Activated naive CD4-positive, alpha-beta T cell treated with anti-CD3 and anti-CD28 coated beads, Interleukin-2, amount 50 U/mL, for 16 hours (primary cell): ENCODE measurements around the gene DPM2.
A peak's percentile ranks its signal among the peaks of the same experiment; 100 is the strongest.

Experiments used
- DNase-seq: peaks from one replicate; pipeline ENCODE4 v3.0.0-alpha.2; 2020

Gene DPM2

DNA sequence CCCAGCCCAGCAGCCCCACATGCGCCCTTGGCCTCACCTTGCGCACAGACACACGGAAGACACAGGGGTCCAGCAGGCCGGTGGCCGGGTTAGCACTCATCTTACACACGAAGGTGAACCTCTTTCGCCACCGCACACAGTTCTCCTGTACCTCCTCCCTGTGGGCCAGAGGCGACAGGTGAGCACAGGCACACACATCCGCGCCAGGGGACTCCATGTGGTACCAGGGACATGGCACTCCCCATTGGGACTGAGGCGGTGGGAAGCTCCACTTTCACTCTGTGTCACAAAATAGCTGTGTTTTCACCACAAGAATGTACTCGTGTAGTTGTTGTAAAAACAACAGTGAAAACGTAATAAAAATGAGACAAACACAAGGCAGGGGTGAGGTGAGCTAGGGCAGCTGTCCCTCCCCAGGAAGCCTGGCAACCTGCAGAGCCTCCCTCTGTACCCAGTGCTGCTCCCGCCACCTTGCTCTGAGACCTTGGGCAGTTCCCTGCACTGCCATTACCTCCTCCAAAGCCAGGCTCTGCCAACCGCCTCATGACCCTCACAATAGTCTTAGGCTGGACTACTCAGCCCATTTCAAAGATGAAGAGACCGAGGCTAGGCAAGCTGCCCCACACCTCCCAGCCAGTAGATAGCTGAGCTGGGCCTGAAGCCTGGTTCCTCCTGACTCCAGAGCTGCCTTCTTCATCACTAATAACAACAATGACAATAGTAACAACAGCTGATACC lies 16.3 kb upstream of the DPM2 start:
- DNase-seq, result peak; percentile 49

DNA sequence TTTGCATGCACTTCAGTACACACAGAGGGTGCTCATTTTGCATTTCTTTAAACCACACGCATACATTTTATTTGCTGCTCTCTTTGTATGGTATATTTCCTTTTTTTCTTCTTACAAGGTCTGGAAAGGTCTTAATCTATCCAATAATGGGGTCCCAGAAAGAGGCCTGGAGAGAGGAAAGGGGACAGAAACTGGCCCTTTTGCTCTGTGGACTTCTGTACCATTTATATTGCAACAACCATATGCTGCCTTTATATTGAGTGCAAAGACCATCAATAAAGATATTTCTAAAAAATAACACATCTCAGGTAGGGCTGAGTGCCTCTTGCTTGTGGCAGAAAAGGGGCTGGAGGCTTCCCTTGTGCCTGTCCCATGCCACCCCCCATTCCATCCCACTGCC lies 15.5 kb upstream of the DPM2 start:
- DNase-seq, result no peak

DNA sequence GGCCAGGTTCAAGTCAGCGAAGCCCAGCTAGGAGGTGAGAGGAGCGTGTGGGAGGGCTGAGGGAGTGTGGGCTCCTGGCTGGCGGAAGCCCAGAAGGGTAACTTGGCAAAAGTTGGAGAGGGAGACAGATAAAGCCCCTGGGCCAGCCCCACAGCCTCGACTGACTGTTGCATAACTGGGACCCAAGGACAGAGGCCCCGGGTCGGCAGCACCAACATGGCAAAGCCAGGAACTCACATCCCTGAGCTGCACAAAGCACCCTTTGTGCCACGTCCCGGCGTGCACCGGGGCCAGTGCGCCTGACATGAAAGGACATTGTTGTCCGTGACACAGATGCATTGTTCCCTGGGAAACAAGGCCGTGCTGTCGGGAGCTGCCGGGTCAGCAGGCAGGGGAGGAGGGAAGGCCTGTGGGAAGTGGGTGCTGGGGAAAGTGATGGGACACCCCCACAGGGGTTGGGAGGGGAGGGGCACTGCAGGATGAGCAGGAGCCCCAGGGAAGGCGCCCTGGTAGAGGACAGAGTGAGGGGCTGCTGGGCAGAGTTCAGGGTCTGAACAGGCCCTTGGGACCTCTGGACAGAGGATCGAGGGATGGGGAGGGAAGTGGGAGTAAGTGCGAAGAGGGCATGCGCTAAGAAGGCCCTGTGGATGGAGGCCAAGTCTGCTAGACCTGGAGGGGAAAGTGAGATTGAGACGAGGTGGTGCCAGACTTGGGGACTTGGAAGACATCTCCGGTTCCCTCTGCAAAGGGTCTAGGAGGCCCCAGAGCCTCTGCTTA lies 13.0 kb upstream of the DPM2 start:
- DNase-seq, result no peak

DNA sequence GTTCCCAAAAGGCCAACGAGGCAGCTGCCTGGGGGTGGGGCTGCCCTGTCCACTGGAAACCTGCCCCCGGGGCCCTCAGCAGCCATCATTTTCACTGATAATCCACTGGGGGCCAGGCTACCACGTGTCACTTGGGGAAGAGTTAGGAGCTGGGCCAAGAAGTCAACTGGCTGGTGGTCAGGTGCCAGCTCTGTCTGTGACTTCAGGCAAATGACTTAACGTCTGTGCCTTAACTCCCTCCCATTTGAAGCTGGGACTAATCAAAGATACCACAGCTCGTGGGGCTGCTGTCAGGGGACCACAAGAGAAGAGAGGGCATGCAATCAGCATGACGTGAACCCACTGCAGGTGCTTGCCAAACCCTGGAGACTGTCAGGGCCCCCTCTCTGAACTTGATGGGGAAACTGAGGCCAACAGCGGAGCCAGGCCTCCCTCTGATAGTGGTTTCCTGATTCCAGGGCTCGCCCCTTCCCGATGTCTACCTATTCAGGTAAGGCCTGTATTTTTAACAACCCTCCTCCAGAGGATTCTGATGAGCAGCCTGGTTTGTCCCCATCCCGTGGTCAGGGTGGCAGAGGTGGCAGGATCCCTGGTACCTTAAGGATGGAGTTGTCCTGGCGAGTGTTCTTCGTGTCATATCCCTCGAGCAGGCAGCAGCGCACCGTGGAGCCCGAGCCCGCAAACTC lies 12.3 kb upstream of the DPM2 start:
- no peak for DNase-seq

DNA sequence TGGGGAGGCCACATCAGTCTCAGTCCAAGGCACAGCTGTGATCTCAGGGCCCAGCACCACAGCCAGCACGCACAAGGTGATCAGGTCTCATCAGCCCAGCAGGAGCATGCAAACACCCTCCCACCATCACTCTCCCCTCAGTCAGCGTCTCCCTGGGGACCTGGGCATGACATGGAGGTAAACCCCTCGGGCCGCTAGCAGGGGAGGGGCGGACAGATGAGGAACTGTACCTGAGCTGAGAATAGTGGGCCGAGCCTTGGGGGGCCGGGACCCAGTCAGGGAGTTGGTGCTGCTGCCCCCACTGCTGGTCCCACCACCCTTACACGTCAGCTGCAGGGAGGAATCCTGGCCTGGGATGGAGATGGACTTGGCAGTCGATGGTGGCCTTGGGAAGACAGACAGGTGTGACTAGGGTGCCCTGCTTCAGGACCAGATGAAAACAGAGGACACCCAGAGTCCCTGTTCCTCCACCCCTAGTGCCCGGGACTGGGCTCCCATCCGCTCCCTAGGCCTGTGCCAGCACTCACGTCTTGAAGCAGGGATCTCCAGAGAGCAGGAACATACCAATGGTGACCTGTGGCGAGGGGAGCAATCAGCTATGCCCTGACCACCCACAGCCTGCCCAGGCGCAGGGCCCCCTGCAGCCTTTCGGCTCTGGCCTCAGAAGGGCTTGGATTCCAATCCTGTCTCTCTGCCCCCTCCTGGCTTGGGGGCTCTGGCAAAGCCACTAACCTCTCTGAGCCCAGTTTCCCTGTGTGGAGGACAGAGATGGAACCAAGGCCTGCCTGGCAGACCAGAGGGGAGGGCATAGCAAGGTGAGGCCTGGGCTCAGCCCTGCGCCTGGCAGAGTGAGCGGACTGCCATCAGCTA lies 10.4 kb upstream of the DPM2 start:
- no peak for DNase-seq

DNA sequence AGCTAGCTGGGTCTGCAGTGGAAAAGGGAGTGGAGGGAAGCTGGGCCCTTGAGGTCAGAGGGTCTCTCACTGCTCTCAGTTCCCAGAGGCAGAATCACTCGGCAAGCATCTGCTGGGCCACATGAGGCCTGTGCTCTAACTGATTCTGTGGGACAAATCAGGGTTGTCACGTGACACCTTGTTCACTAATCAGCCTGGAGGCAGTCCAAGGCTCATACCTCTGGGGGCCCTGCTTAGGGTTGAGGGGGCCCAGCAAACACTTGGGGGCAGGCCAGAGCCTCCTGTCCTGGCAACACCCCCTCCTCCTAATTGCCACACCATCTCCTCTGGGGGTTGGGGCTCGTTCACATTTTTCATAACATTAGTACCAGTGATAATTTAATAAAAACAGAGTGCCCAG lies 9.1 kb upstream of the DPM2 start:
- DNase-seq, result no peak

DNA sequence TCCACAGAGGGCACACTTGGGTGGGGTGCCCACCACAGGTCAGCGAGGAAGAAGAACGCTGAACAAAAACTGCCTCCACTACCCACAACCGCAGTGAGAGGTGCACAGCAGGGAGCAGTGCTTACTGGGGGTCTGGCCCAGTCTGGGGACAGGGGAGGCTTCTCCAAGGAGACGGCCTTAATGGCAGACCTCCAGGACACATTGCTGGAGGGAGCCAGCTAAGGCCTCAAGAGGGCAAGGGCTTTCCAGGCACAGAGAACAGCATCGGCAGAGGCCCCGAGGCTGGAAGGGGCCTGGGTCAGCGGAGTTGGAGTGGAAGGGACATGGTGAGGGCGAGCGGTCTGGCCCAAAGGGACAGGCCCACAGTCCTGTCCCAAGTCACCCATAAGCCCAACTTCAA lies 8.3 kb upstream of the DPM2 start:
- DNase-seq, result no peak

DNA sequence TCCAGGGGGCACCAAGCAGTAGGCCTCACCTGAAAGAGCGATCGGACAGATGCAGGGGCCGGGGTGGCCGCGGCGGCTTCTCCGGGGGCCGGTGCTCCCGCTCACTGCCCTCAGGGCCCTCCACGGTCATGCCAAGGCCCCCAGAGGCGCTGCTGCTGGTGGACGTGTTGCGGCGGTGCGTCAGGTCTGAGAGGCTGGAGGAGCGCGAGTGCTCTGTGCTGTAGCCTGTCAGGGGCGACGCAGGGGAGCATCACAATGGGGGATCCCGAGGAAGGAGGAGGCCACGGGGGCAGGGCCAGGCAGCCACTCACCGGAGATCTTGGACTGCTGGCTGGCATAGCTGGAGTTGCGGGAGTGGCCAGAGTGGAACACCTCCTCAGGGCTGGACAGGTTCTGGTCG lies 7.7 kb upstream of the DPM2 start:
- DNase-seq, result no peak

DNA sequence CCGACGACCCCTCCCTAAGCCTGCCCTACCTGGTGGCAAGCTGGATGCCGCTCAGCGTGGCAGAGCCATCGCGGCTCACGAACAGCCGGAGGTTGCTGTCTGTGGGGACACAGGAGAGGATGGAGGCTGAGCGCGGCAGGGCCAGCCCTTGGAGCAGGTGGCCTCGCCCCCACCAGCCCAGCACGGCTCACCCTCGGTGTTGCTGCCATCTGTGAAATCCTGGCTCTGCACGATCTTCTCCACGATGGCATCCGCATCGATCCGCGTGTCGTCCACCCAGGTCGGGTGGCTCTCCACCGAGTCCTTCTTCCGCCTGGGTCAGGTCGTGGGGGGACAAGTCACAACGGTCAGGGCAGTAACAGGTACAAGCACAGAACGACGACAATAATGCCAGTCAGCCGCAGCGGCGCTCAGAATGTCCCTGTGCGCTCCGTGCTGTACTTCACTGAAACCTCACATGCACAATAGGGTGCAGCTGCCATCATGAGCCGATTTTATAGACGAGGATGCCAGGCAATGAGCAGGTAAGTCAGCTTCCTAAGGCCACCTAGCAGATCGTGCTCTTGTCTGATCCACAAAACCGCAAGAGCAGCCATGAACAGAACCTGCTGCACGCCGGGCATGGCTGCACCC lies 7.0 kb upstream of the DPM2 start:
- no peak for DNase-seq

DNA sequence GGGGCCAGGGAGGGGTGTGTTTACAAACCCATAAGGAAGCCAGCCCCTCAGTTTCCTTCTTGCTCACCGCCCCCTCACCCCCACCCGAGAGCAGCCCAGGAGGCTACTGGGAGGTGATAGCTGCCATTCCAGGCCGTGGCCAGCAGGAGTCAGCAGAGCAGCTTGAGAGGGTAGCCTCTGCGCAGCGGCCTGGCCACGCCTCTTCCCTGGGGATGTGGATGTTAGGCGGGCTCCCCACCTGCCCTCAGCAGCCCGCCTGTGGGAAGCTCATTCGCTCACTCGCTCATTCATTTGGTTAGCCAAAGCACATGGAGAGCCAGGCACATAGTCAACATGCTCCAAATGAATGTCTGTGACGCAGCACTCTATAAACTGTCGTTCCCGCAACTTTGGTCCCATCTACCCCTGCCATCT lies 6.1 kb upstream of the DPM2 start:
- peak; percentile 84 for DNase-seq

DNA sequence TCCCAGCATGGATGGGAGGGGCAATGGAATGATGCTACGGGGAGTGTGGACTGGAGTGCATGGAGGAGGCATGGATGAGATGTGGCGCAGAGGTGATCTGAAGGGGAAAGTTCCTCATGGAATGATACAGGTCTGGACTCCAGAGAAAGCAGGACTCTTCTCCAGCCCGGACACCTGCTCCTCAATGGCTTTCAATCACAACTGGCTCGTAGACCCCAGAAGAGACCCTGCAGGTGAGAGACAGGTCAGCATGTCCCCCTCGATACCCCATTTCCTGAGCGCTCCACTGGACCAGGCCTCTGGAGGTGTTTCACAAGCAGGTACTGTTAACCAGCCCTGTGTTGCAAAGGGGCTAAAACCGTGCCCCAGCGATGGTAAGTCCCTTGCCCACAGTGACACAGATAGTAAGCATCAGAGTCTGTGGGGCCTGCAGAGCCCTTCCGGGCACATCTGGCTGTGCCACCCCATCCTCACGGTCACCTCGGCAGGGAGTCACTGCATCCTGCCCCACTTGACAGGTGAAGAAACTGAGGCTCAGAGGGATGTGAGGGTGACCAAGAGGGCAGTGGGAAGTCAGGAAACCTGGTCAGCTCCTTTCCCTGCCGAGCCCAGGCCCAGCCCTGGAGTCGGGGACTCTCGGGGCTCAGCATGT lies 5.5 kb upstream of the DPM2 start:
- no peak for DNase-seq

DNA sequence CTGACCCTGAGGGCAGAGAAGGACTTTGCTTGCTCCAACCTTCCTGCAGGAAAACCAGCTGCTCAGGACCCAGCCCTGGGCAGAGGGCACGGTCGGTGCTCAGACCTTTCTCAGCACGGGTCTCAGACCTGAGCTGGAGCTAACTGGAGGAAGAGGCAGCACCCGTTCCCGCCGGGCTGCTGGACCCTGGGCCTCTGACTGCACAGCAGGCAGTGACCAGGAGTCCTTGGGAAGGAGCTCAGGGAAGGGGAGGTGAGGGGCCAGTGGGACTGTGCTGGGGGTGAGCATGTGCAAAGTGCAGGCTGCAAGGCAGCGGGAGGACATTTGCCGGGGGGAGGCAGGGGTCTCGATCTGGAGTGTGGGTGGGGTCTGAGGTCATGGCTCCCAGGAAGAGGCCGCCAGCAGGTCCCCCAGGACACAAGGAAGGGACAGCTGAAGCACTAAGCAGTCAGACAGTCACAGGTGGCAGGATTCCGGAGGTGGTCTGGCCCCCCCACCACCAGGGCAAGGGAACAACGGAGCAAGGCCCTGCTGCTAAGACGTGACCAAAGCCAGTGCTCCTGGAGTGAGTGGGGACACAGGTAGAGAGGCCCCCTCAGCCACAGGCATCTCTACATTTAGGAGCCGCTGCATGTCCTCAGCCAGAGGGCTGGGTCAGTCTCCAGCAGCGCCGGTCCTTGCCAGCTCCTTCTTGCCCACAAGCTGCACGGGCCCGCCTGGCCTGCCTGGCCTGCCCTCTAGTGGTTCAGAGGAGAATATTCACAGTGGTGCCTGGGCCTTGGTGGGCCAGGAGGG lies 4.8 kb upstream of the DPM2 start:
- no peak for DNase-seq

DNA sequence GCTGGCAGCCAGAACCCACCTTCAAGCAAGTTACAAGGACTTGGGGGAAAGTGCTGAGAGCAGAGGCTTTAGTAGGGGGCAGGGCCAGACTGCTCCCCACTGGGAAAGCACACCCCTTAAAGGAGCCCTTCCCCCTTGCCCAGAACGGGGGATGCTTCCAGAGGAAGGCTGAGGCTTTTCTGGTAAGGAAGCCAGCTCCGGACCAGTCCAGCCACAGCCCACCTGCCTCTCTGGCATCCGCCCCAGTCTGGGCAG lies 4.2 kb upstream of the DPM2 start:
- DNase-seq, result no peak

DNA sequence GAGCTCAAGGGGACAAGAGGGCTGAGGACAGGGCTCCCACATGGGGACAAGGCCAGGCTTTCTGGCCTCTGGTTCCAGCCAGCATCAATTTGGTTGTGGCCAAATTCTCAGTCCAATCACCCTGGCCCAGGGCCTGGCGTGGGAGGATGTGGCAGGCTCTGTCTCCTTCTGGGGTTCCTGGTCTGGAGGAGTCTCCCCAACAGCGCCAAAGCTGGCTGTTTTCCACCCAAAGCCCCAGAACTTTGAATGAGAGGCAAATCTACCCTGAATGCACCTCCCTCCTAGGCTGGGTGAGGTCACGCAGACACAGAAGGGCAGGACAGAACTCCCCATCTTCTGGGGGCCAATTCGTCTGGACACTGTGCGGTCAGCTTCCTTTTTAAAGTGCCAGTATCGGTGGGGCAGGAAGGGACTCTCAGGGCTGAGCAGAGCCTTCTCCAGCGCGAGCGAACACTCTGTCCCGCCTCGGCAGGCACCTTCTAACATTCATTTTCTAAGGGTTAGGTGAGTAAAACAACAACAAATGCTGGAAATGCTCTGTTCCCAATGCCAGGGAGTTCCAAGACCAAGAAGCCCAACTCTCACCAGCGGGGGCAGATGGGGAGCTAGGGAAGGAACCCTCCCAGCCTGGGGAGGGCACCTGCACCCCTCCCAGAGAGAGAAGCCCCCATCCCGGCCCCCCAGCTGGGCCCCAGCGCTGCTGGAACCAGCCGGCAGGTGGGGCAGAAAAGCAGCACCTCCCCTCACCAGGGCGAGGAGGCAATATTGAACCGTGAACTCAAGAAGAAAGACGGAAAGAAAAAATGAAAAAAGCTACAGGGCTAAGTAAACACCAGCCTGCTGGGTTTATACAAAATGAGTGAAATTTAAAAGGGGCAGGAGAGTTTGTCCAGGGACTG lies 3.7 kb upstream of the DPM2 start:
- no peak for DNase-seq

DNA sequence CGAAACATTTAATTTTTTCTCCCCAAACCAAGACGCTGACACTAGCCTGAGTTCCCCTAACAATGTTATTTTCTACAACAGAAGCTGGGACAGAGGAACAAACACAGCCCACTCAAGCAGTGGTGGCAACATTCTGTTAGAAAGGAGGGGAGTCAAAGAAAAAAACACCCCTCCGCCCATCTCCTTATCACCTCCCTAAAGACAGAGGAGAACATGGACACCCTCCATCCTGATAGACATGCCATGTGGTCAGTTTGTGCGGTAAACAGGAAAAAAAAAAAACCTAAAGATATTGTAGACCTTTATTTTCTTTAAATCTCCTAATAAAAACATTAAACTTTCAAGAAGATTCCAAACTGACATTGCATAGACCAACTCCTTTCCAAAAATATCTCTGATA lies 2.9 kb upstream of the DPM2 start:
- no peak for DNase-seq

DNA sequence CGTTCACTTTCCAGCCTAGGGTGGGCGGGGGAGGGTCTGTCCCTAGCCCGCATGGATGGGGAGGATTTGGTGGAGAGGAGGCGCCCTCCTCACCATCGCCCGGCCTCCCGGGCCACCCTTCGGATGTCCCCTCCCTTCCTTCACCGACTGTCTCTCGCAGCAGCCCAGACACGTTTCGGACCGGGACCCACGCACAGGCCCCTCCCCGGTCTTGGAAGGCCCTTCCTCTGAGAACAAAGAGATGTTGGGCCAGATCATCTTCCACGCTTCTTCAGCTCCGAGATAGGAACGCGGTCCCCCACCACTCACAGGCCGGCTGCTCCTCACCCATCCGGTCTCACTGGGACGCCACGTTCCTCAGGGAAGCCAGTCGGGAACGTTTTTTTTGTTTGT lies 640 bp upstream of the DPM2 start:
- no peak for DNase-seq

DNA sequence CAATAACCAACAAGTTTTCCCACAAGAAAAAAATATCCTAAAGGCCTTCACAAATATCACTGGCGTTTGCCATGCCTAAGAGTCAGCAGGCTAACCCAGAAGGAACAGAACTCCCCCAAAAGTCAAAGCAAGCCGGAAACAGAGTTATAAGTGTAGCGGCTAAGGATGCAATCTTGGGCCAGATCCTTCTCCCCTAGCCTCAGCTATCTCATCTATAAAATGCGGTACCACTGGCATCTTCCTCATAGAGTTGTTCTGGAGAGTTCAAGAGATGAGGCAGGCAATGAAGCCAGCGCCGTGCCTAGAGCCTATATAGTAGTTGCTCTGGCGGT lies 632 bp downstream of the DPM2 start:
- no peak for DNase-seq

DNA sequence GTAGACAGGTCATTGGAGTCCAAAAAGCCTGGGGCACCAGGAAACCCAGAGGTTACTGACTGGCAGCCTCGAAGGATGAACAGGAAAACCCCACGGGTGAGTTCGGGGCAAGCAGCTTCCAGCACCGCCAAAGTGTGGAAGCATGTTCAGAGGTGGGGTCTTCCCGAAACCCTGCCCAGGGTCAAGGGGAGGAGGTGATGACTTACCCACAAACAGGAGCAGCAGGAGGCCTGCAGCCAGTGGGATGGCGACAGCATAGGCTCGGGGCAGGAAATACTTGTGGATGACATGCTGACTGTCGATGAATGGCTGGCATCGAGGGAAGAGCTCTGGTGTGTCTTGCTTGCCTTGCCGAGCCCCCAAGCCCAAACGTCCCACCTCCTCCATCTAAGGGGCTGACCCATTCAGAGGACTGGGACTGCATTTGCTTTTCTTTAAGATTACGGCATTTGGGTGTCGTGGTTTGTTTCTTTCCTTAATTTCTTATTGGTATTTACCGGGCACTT lies 1.3 kb downstream of the DPM2 start:
- DNase-seq, result no peak

DNA sequence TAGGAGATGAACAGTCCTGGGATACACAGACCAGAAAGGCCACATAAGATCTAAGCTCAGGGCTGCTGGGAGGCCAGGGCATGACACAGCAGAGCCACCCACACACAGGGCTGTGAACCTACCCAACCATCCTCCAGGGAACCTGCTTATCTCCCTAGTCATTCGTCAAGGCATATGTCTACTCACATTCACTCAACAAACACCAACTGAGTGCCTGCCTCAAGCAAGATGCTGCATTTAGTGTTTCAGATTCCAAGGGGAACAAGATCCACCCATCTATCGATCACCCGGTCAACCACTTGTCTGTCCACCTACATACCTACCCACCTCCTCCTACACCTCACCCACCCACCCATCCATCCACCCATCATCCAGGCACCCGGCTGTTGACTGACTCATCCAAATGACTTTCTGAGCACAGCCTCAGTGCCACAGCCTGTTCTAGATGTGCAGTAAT lies 1.9 kb downstream of the DPM2 start:
- DNase-seq, result no peak

DNA sequence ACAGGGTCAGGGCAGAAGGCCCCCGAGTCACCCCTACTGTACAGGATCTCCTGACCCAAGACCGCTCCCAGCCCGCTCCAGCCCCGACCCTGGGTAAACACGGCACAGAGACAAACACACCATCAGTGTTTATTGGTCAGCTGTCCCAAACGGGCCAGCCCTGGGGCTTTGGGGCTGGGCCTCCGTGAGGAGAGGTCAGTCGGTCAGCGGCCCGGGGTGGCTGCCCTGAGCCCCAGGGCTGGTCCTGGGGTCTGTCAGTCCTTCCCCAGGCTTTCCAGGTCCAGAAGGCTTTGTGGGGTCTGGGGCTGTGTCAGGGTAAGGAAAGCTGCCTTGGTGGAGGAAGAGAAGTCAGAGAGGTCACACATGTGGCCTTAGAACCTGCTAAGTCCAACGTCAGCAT lies 2.7 kb downstream of the DPM2 start:
- no peak for DNase-seq
